Epithelial cell of proximal tubule (primary cell): ENCODE measurements around the gene SECTM1. TPM values are rescaled to one million over a fixed set of nuclear protein-coding genes. Genes with fewer than 3 reads are reported as not detected.
"Not testable (repeated sequence)": the region's sequence is repeated elsewhere in the genome, so short reads cannot be mapped to it uniquely, and the experiment has no call there.

ENCODE experiments used
- DNase-seq: peaks from one replicate; pipeline ENCODE4 v3.0.0-alpha.2; 2011; ENCODE audit warnings: low read depth
- H3K4me3 ChIP-seq: 2 replicates; pipeline ENCODE4 v1.5.1; 2011; ENCODE audit warnings: low read depth, mild to moderate bottlenecking, low read length
- CTCF ChIP-seq: conservative IDR thresholded peaks from 2 replicates; pipeline ENCODE4 v1.5.1; 2012; ENCODE audit warnings: low read depth, mild to moderate bottlenecking, low read length
- total RNA-seq: library from RNA; depleted of rRNA; stranded (reverse); fragments of >200 nt; gene quantifications from 2 replicates; pipeline ENCODE4 v1.2.3, GENCODE V29; 2015

Gene SECTM1
- total RNA-seq, result 0.75 and 1.9 TPM in 2 replicates

- no peak for DNase-seq
These were observed at the start of gene SECTM1 for GRCh38 chr17:82333279-82334171. Gene SECTM1 (minus strand): TSS chr17:82333766. CDS start chr17:82327240, 6,526 bp downstream.

GRCh38 chr17:82382933-82383255 is 49.3 kb upstream of the SECTM1 start:
- TF ChIP-seq CTCF, result no peak
- no peak for DNase-seq
- H3K4me3 ChIP-seq, result no peak overlapping the region

More at GRCh38 chr17:82333279-82334171, at the start of gene SECTM1:
- peak within 1 kb of the TSS; percentile 63 for H3K4me3 ChIP-seq
- TF ChIP-seq CTCF, result no peak

- DNase-seq, H3K4me3 ChIP-seq: not testable (repeated sequence)
These were observed 48.8 kb upstream of the SECTM1 start for GRCh38 chr17:82382220-82382932.

- DNase-seq, H3K4me3 ChIP-seq: not testable (repeated sequence)
These were observed 48.1 kb upstream of the SECTM1 start for GRCh38 chr17:82381703-82382009.

GRCh38 chr17:82380860-82381702 is 47.5 kb upstream of the SECTM1 start:
- TF ChIP-seq CTCF, result no peak
- H3K4me3 ChIP-seq, result no peak overlapping the region
- peak; percentile 36 for DNase-seq

GRCh38 chr17:82378741-82379021 is 45.1 kb upstream of the SECTM1 start:
- no peak for TF ChIP-seq CTCF
- DNase-seq, result no peak
- no peak overlapping the region for H3K4me3 ChIP-seq

- TF ChIP-seq CTCF, result no peak
- DNase-seq, result no peak
These were observed 44.6 kb upstream of the SECTM1 start for GRCh38 chr17:82377924-82378740.

GRCh38 chr17:82377294-82377693 is 43.7 kb upstream of the SECTM1 start:
- DNase-seq, H3K4me3 ChIP-seq: not testable (repeated sequence)

More at GRCh38 chr17:82377924-82378740, 44.6 kb upstream of the SECTM1 start:
- no peak overlapping the region for H3K4me3 ChIP-seq
